ENCODE data around the gene TEAD4.

The TEAD4 gene

GRCh38 chr12:2959192-2959504 is at the start of gene TEAD4:
TSS of gene TEAD4 (plus strand) at chr12:2959397.
- DNase-seq = no peak

- no peak for DNase-seq
Measured at GRCh38 chr12:2912216-2912575, 47.0 kb upstream of the TEAD4 start.

- DNase-seq = no peak
Measured at GRCh38 chr12:2919249-2919648, 39.9 kb upstream of the TEAD4 start.

GRCh38 chr12:2922329-2922728 is 36.9 kb upstream of the TEAD4 start:
- DNase-seq = no peak

- no peak for DNase-seq
Measured at GRCh38 chr12:2923057-2923456, 36.1 kb upstream of the TEAD4 start.

- no peak for DNase-seq
Measured at GRCh38 chr12:2924019-2924418, 35.2 kb upstream of the TEAD4 start.

- no peak for DNase-seq
Measured at GRCh38 chr12:2925322-2925995, 33.7 kb upstream of the TEAD4 start.

GRCh38 chr12:2930865-2931264 is 28.3 kb upstream of the TEAD4 start:
- no peak for DNase-seq

GRCh38 chr12:2933586-2933985 is 25.6 kb upstream of the TEAD4 start:
- no peak for DNase-seq

- DNase-seq = no peak
Measured at GRCh38 chr12:2934371-2934770, 24.8 kb upstream of the TEAD4 start.

- no peak for DNase-seq
Measured at GRCh38 chr12:2936301-2936700, 22.9 kb upstream of the TEAD4 start.

- DNase-seq = no peak
Measured at GRCh38 chr12:2937500-2937899, 21.7 kb upstream of the TEAD4 start.

GRCh38 chr12:2939191-2939590 is 20.0 kb upstream of the TEAD4 start:
- no peak for DNase-seq

GRCh38 chr12:2940564-2940963 is 18.6 kb upstream of the TEAD4 start:
- no peak for DNase-seq

- DNase-seq = no peak
Measured at GRCh38 chr12:2941524-2941923, 17.7 kb upstream of the TEAD4 start.

- peak; percentile 49 for DNase-seq
Measured at GRCh38 chr12:2944401-2945047, 14.7 kb upstream of the TEAD4 start.

- DNase-seq = no peak
Measured at GRCh38 chr12:2949411-2949810, 9.8 kb upstream of the TEAD4 start.

- DNase-seq = no peak
Measured at GRCh38 chr12:2955888-2956287, 3.3 kb upstream of the TEAD4 start.

- DNase-seq = no peak
Measured at GRCh38 chr12:2957816-2958431, 1.3 kb upstream of the TEAD4 start.

GRCh38 chr12:2958432-2959191 is 585 bp upstream of the TEAD4 start:
- no peak for DNase-seq

GRCh38 chr12:2959505-2960389 is 550 bp downstream of the TEAD4 start:
- no peak for DNase-seq

- DNase-seq = no peak
Measured at GRCh38 chr12:2960390-2960956, 1.3 kb downstream of the TEAD4 start.

Measured in CD4-positive, alpha-beta T cell treated with Interleukin-12 subunit alpha and Interleukin-12 subunit beta, for 1 hour (primary cell).